Mucosa of rectum (tissue), 2 donors: ENCODE data around the gene MRPS9.

Experiments used
- H3K27ac ChIP-seq, 2 donors: one replicate each; pipeline ENCODE4 v1.7.0; 2013; ENCODE audit warnings: inconsistent platforms in 2 of 2, low read depth in 2 of 2, low read length in 2 of 2
- H3K27me3 ChIP-seq, 2 donors: one replicate each; pipeline ENCODE4 v1.7.0; 2013; ENCODE audit warnings: low read length in 2 of 2; ENCODE audit not compliant: control insufficient read depth in 2 of 2, insufficient read depth in 2 of 2
- H3K36me3 ChIP-seq, 2 donors: one replicate each; pipeline ENCODE4 v1.7.0; 2013; ENCODE audit warnings: low read length in 2 of 2; ENCODE audit not compliant: control insufficient read depth in 2 of 2, insufficient read depth in 2 of 2
- H3K4me1 ChIP-seq, 2 donors: one replicate each; pipeline ENCODE4 v1.7.0; 2013; ENCODE audit warnings: low read length in 2 of 2, mild to moderate bottlenecking in 1 of 2; ENCODE audit not compliant: control insufficient read depth in 2 of 2, insufficient read depth in 2 of 2
- H3K4me3 ChIP-seq, 2 donors: one replicate each; pipeline ENCODE4 v1.7.0; 2013; ENCODE audit warnings: low read length in 2 of 2
- H3K9ac ChIP-seq, 2 donors: one replicate each; pipeline ENCODE4 v1.7.0; 2013; ENCODE audit warnings: low read length in 2 of 2, low read depth in 1 of 2, mild to moderate bottlenecking in 1 of 2
- H3K9me3 ChIP-seq, 2 donors: one replicate each; pipeline ENCODE4 v1.7.0; 2013; ENCODE audit warnings: low read length in 2 of 2; ENCODE audit not compliant: control insufficient read depth in 2 of 2
- donor health status: healthy.
- donor health status: Normal muscosa, but diverticular disease.

MRPS9 gene

GRCh38 chr2:105130546-105130945 lies 92.7 kb downstream of the MRPS9 start:
- Histone ChIP-seq H3K9me3 (no peaks in the 10 kb centered on the region), H3K36me3 (no peaks in the 10 kb centered on the region), H3K4me1 (no peaks in the 10 kb centered on the region), H3K4me3 (no peak overlapping the region), H3K27me3 (peaks cover 0 to 3% of the 10 kb centered on the region in 2 donors), H3K9ac (no peak overlapping the region), H3K27ac (no peak overlapping the region)

- Histone ChIP-seq H3K4me1 (no peaks in the 10 kb centered on the region), H3K9me3 (no peaks in the 10 kb centered on the region), H3K27ac (no peak overlapping the region), H3K4me3 (no peak overlapping the region), H3K36me3 (no peaks in the 10 kb centered on the region), H3K9ac (no peak overlapping the region), H3K27me3 (no peaks in the 10 kb centered on the region)
Measured at GRCh38 chr2:105134081-105134480, 96.2 kb downstream of the MRPS9 start.

DNA sequence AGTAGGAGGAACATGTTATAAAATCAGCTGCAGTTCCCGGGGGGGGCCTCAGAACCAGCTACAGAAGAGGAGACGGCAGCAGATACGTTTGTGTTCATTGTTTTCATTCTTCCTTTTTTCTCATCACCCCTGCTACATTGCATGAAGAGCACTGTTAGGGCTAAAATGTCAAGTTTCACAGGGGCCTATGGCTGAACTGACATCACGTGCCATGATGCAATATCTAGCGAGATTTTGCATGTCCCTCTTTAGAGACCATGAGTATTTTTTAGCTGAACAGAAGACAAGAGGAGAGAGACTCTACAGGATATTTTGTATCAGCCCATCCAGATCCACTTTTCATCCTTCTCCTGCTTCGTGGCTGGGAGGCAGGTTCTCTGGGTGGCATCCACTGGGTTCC lies 97.6 kb downstream of the MRPS9 start:
- no peaks in the 10 kb centered on the region for H3K9me3 ChIP-seq
- H3K4me1 ChIP-seq = no peaks in the 10 kb centered on the region
- no peak overlapping the region for H3K27ac ChIP-seq
- H3K4me3 ChIP-seq = no peak overlapping the region
- no peaks in the 10 kb centered on the region for H3K27me3 ChIP-seq
- H3K9ac ChIP-seq = no peak overlapping the region
- no peaks in the 10 kb centered on the region for H3K36me3 ChIP-seq

DNA sequence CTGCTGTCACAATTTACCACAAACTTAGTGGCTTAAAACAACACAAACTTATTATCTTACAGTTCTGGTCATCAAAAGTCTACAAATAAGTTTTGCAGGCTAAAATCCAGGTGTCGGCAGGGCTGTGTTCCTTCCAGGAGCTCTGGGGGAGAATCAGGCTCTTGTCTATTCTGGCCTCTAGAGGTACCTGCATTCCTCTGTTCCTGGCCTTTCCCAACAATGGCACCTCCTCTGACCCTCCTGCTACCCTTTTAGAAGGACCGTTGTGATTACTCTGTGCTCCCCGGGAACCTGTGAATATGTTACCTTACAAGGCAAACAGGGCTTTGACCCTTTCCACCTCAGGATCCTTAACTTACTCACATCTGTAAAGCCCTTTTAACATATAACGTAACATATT lies 98.5 kb downstream of the MRPS9 start:
- no peaks in the 10 kb centered on the region for H3K27me3 ChIP-seq
- no peaks in the 10 kb centered on the region for H3K36me3 ChIP-seq
- no peak overlapping the region for H3K9ac ChIP-seq
- H3K4me3 ChIP-seq = no peak overlapping the region
- H3K27ac ChIP-seq = no peak overlapping the region
- H3K4me1 ChIP-seq = no peaks in the 10 kb centered on the region
- no peaks in the 10 kb centered on the region for H3K9me3 ChIP-seq

DNA sequence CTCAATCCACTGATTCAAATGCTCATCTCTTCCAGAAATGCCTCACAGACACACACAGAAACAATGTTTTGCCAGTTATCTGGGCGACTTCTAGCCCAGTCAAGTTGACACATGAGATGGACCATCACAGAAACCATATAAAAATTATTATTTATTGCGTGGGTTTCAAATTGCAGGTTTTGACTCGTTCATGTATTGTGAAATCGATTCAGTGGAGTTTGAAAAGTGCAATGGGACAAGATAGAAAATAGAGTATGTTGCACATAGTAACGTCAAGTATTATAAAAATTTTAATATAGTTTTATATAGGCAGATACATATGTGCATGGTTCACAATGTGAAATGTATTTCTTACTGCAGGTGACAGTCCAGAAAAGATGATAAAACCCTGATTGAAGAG lies 100.8 kb downstream of the MRPS9 start:
- Histone ChIP-seq H3K27me3 (peaks cover 3 to 15% of the 10 kb centered on the region in 2 donors), H3K27ac (no peak overlapping the region), H3K36me3 (no peaks in the 10 kb centered on the region), H3K9me3 (no peaks in the 10 kb centered on the region), H3K4me3 (no peak overlapping the region), H3K4me1 (no peaks in the 10 kb centered on the region), H3K9ac (no peak overlapping the region)

GRCh38 chr2:105139556-105140239 lies 101.8 kb downstream of the MRPS9 start:
- Histone ChIP-seq H3K4me3 (no peak overlapping the region), H3K27ac (no peak overlapping the region), H3K27me3 (peaks cover 7 to 20% of the 10 kb centered on the region in 2 donors), H3K9ac (no peak overlapping the region), H3K36me3 (no peaks in the 10 kb centered on the region), H3K4me1 (no peaks in the 10 kb centered on the region), H3K9me3 (no peaks in the 10 kb centered on the region)

- Histone ChIP-seq H3K4me1 (no peaks in the 10 kb centered on the region), H3K27me3 (peaks cover 10 to 25% of the 10 kb centered on the region in 2 donors), H3K9ac (no peak overlapping the region), H3K36me3 (no peaks in the 10 kb centered on the region), H3K4me3 (no peak overlapping the region), H3K27ac (no peak overlapping the region), H3K9me3 (no peaks in the 10 kb centered on the region)
Measured at GRCh38 chr2:105140240-105140568, 102.3 kb downstream of the MRPS9 start.

DNA sequence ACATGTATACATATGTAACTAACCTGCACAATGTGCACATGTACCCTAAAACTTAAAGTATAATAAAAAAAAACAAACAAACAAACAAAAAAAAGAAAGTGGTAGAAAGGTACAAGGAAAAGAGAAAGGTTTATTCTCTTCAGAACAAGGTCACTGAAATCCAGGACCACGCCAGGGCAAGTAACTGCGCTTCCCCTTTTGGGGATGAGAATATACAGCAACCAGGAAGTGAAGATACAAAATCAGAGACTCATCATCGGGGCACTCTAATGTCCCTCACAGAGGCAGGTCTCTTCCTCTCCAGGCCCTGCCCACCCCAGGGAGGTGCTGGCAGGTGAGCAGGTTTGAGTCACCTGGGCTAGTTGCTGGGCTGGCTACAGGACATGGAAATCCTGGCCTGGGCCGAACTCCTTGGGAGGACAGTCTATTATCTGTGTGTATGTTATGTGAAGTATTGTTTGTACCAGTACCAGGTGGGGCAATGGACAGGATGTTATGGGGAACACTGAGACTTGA lies 103.3 kb downstream of the MRPS9 start:
- Histone ChIP-seq H3K9me3 (no peaks in the 10 kb centered on the region), H3K9ac (no peak overlapping the region), H3K27me3 (peaks cover 12 to 27% of the 10 kb centered on the region in 2 donors), H3K27ac (no peak overlapping the region), H3K36me3 (no peaks in the 10 kb centered on the region), H3K4me3 (no peak overlapping the region), H3K4me1 (no peaks in the 10 kb centered on the region)

GRCh38 chr2:105142239-105142638 lies 104.4 kb downstream of the MRPS9 start:
- Histone ChIP-seq H3K9ac (no peak overlapping the region), H3K4me1 (no peaks in the 10 kb centered on the region), H3K4me3 (no peak overlapping the region), H3K36me3 (no peaks in the 10 kb centered on the region), H3K9me3 (no peaks in the 10 kb centered on the region), H3K27me3 (peaks cover 17 to 29% of the 10 kb centered on the region in 2 donors), H3K27ac (no peak overlapping the region)

- peak overlapping the region in 1 of 2 donors; percentile 47 for H3K4me3 ChIP-seq
- H3K27ac ChIP-seq = no peak overlapping the region
- H3K9ac ChIP-seq = no peak overlapping the region
- no peaks in the 10 kb centered on the region for H3K9me3 ChIP-seq
- H3K36me3 ChIP-seq = no peaks in the 10 kb centered on the region
- H3K27me3 ChIP-seq = peaks cover 17 to 29% of the 10 kb centered on the region in 2 donors
- H3K4me1 ChIP-seq = no peaks in the 10 kb centered on the region
Measured at GRCh38 chr2:105143094-105143466, 105.2 kb downstream of the MRPS9 start.
